ENCODE data around the gene MORN3. TPM values are rescaled to one million over a fixed set of nuclear protein-coding genes. Genes with fewer than 3 reads are reported as not detected.

The MORN3 gene
- polyA plus RNA-seq, 1 donor from 2014 or later = 3.4 TPM

- Histone ChIP-seq H3K27ac (ENCODE audit: low read length) (no peak overlapping the region), H3K9me3 (ENCODE audit: low read length) (no peaks in the 10 kb centered on the region), H2AFZ (ENCODE audit: low read depth, low read length) (no peak overlapping the region), H3K9me2 (ENCODE audit: insufficient read depth, low read length) (no peaks in the 10 kb centered on the region), H4K20me1 (ENCODE audit: insufficient read depth) (no peaks in the 10 kb centered on the region), H3K36me3 (ENCODE audit: insufficient read depth, low read length) (no peaks in the 10 kb centered on the region), H3K9ac (ENCODE audit: low read length) (no peak overlapping the region), H3K4me3 (ENCODE audit: low read length) (no peak overlapping the region), H3K79me2 (replicated peaks; ENCODE audit: insufficient read depth, low read length) (no peaks in the 10 kb centered on the region), H3F3A (ENCODE audit: insufficient read depth, low read length, poor library complexity, severe bottlenecking) (no peaks in the 10 kb centered on the region), H3K27me3 (ENCODE audit: insufficient read depth, low read depth, low read length) (no peaks in the 10 kb centered on the region), H3K4me2 (ENCODE audit: low read length) (no peak overlapping the region)
- TF ChIP-seq REST (IDR thresholded peaks at IDR 0.05; ENCODE audit: borderline replicate concordance) (no peak), EZH2 (IDR thresholded peaks at IDR 0.05; ENCODE audit: borderline replicate concordance, insufficient read depth, low read length, poor library complexity, severe bottlenecking) (no peak), CTCF (IDR thresholded peaks at IDR 0.05; ENCODE audit: poor library complexity, severe bottlenecking) (no peak), RAD21 (conservative IDR thresholded peaks at IDR 0.05) (no peak), TAF1 (IDR thresholded peaks at IDR 0.05; ENCODE audit: low read depth) (no peak), EP300 (conservative IDR thresholded peaks at IDR 0.05; ENCODE audit: poor library complexity, severe bottlenecking) (no peak), SMC3 (conservative IDR thresholded peaks at IDR 0.05; ENCODE audit: poor library complexity) (no peak), MXI1 (conservative IDR thresholded peaks at IDR 0.05; ENCODE audit: poor library complexity, severe bottlenecking) (no peak), POLR2AphosphoS5 (IDR thresholded peaks at IDR 0.05) (no peak)
These were observed 15.5 kb downstream of the MORN3 start for GRCh38 chr12:121653999-121654398.

- TF ChIP-seq MXI1 (conservative IDR thresholded peaks at IDR 0.05; ENCODE audit: poor library complexity, severe bottlenecking) (no peak), POLR2AphosphoS5 (IDR thresholded peaks at IDR 0.05) (no peak), EP300 (conservative IDR thresholded peaks at IDR 0.05; ENCODE audit: poor library complexity, severe bottlenecking) (no peak), SMC3 (conservative IDR thresholded peaks at IDR 0.05; ENCODE audit: poor library complexity) (no peak), CTCF (IDR thresholded peaks at IDR 0.05; ENCODE audit: poor library complexity, severe bottlenecking) (no peak), TAF1 (IDR thresholded peaks at IDR 0.05; ENCODE audit: low read depth) (no peak), RAD21 (conservative IDR thresholded peaks at IDR 0.05) (no peak), REST (IDR thresholded peaks at IDR 0.05; ENCODE audit: borderline replicate concordance) (no peak)
- Histone ChIP-seq H3K79me2 (replicated peaks; ENCODE audit: insufficient read depth, low read length) (no peaks in the 10 kb centered on the region), H3K27ac (ENCODE audit: low read length) (no peak overlapping the region), H3K4me2 (ENCODE audit: low read length) (no peak overlapping the region), H3K27me3 (ENCODE audit: insufficient read depth, low read depth, low read length) (no peaks in the 10 kb centered on the region), H3K9me2 (ENCODE audit: insufficient read depth, low read length) (no peaks in the 10 kb centered on the region), H3F3A (ENCODE audit: insufficient read depth, low read length, poor library complexity, severe bottlenecking) (no peaks in the 10 kb centered on the region), H4K20me1 (ENCODE audit: insufficient read depth) (no peaks in the 10 kb centered on the region), H3K4me3 (ENCODE audit: low read length) (no peak overlapping the region), H2AFZ (ENCODE audit: low read depth, low read length) (no peak overlapping the region), H3K36me3 (ENCODE audit: insufficient read depth, low read length) (no peaks in the 10 kb centered on the region), H3K9ac (ENCODE audit: low read length) (no peak overlapping the region), H3K9me3 (ENCODE audit: low read length) (no peaks in the 10 kb centered on the region)
These were observed 16.5 kb downstream of the MORN3 start for GRCh38 chr12:121652767-121653497.
